Loucy (cell line): ENCODE measurements around the gene RBM39.

Source experiments
- H2AFZ ChIP-seq: fragments of 200-600 bp; sonication (generic); 2 replicates; pipeline ENCODE4 v1.6.0; 2016; ENCODE audit warnings: antibody characterized with exemption, mild to moderate bottlenecking, low read length, moderate library complexity
- H3F3A ChIP-seq: fragments of 200-600 bp; 2 replicates; pipeline ENCODE4 v1.6.0; 2016; ENCODE audit warnings: antibody characterized with exemption, low read depth, mild to moderate bottlenecking
- H3K27me3 ChIP-seq: fragments of 200-600 bp; sonication (generic); 2 replicates; pipeline ENCODE4 v1.6.1; 2014; ENCODE audit warnings: low read length, mild to moderate bottlenecking; ENCODE audit not compliant: insufficient read depth, poor library complexity, severe bottlenecking
- H3K36me3 ChIP-seq: fragments of 200-600 bp; sonication (generic); 2 replicates; pipeline ENCODE4 v1.6.1; 2016; ENCODE audit warnings: low read length; ENCODE audit not compliant: insufficient read depth
- H3K4me1 ChIP-seq: fragments of 200-600 bp; sonication (generic); 2 replicates; pipeline ENCODE4 v1.5.1; 2014; ENCODE audit warnings: low read length, mild to moderate bottlenecking; ENCODE audit not compliant: insufficient read depth, poor library complexity, severe bottlenecking
- H3K4me2 ChIP-seq: fragments of 200-600 bp; sonication (generic); 2 replicates; pipeline ENCODE4 v1.6.0; 2014; ENCODE audit warnings: antibody characterized with exemption, low read length, low read depth, mild to moderate bottlenecking; ENCODE audit not compliant: poor library complexity, severe bottlenecking
- H3K4me3 ChIP-seq: fragments of 200-600 bp; sonication (generic); 2 replicates; pipeline ENCODE4 v1.5.1; 2014; ENCODE audit warnings: low read length, mild to moderate bottlenecking, mixed read lengths; ENCODE audit not compliant: poor library complexity, severe bottlenecking
- H3K79me2 ChIP-seq: fragments of 200-600 bp; sonication (generic); 2 replicates; pipeline ENCODE4 v1.6.1; 2014; ENCODE audit warnings: low read length; ENCODE audit not compliant: insufficient read depth
- H3K9ac ChIP-seq: fragments of 200-600 bp; sonication (generic); 2 replicates; pipeline ENCODE4 v1.6.0; 2014; ENCODE audit warnings: mild to moderate bottlenecking, low read depth, low read length, moderate library complexity; ENCODE audit not compliant: poor library complexity, severe bottlenecking
- H3K9me2 ChIP-seq: fragments of 200-600 bp; sonication (generic); replicated peaks from 2 replicates; pipeline ENCODE4 v1.6.1; 2016; ENCODE audit warnings: low read depth, low read length, mixed read lengths
- H3K9me3 ChIP-seq: fragments of 200-600 bp; sonication (generic); 2 replicates; pipeline ENCODE4 v1.6.1; 2014; ENCODE audit warnings: mild to moderate bottlenecking, antibody characterized with exemption, low read length, low read depth; ENCODE audit not compliant: insufficient read depth
- H4K20me1 ChIP-seq: fragments of 200-600 bp; sonication (generic); 2 replicates; pipeline ENCODE4 v1.6.0; 2014; ENCODE audit warnings: antibody characterized with exemption, low read length, mild to moderate bottlenecking; ENCODE audit not compliant: insufficient read depth, poor library complexity, severe bottlenecking
- CTCF ChIP-seq: fragments of 200-600 bp; sonication (generic); conservative IDR thresholded peaks from 2 replicates; pipeline ENCODE4 v1.5.1; 2014; ENCODE audit warnings: mild to moderate bottlenecking, antibody characterized with exemption, low read length
- EZH2phosphoT487 ChIP-seq: fragments of 200-600 bp; IDR thresholded peaks from 2 replicates; pipeline ENCODE4 v1.6.1; 2018; ENCODE audit warnings: antibody characterized with exemption, mild to moderate bottlenecking, moderate library complexity, borderline replicate concordance

RBM39 gene

GRCh38 chr20:35743693-35744491 is 1.8 kb upstream of the RBM39 start:
- H3K36me3 ChIP-seq = peaks cover 19% of the 10 kb centered on the region
- H3F3A ChIP-seq = no peaks in the 10 kb centered on the region
- peak overlapping the region; percentile 84 for H3K4me3 ChIP-seq
- H3K27me3 ChIP-seq = peaks cover 9% of the 10 kb centered on the region
- peaks cover 27% of the 10 kb centered on the region for H3K4me1 ChIP-seq
- peak overlapping the region; percentile 81 for H3K4me2 ChIP-seq
- H2AFZ ChIP-seq = no peak overlapping the region
- H3K9me3 ChIP-seq = no peaks in the 10 kb centered on the region
- peaks cover 25% of the 10 kb centered on the region for H4K20me1 ChIP-seq
- no peaks in the 10 kb centered on the region for H3K9me2 ChIP-seq
- TF ChIP-seq EZH2phosphoT487 = no peak
- H3K9ac ChIP-seq = peak overlapping the region; percentile 99
- peaks cover 50% of the 10 kb centered on the region for H3K79me2 ChIP-seq

- H3F3A ChIP-seq = no peaks in the 10 kb centered on the region
- peak overlapping the region; percentile 81 for H3K4me2 ChIP-seq
- no peaks in the 10 kb centered on the region for H3K9me3 ChIP-seq
- peaks cover 29% of the 10 kb centered on the region for H3K36me3 ChIP-seq
- H3K4me3 ChIP-seq = peak overlapping the region; percentile 84
- TF ChIP-seq EZH2phosphoT487 = no peak
- no peak; the same call in 1 of the 2 replicates for TF ChIP-seq CTCF
- H4K20me1 ChIP-seq = peaks cover 35% of the 10 kb centered on the region
- no peaks in the 10 kb centered on the region for H3K9me2 ChIP-seq
- H2AFZ ChIP-seq = peak overlapping the region; percentile 41
- H3K9ac ChIP-seq = peak overlapping the region; percentile 99
- peaks cover 37% of the 10 kb centered on the region for H3K4me1 ChIP-seq
- H3K79me2 ChIP-seq = peaks cover 60% of the 10 kb centered on the region
- H3K27me3 ChIP-seq = peaks cover 9% of the 10 kb centered on the region
Measured at GRCh38 chr20:35742741-35743523, 872 bp upstream of the RBM39 start.

GRCh38 chr20:35739294-35740163 is 2.5 kb downstream of the RBM39 start:
- H3K36me3 ChIP-seq = peaks cover 63% of the 10 kb centered on the region
- no peaks in the 10 kb centered on the region for H3F3A ChIP-seq
- peaks cover 59% of the 10 kb centered on the region for H3K4me1 ChIP-seq
- peak overlapping the region; percentile 99 for H3K4me2 ChIP-seq
- H3K9me2 ChIP-seq = no peaks in the 10 kb centered on the region
- peak overlapping the region; percentile 96 for H3K4me3 ChIP-seq
- H2AFZ ChIP-seq = no peak overlapping the region
- H3K9me3 ChIP-seq = no peaks in the 10 kb centered on the region
- peaks cover 60% of the 10 kb centered on the region for H4K20me1 ChIP-seq
- peaks cover 9% of the 10 kb centered on the region for H3K27me3 ChIP-seq
- TF ChIP-seq EZH2phosphoT487 = no peak
- TF ChIP-seq CTCF = peak; percentile 53
- peaks cover 94% of the 10 kb centered on the region for H3K79me2 ChIP-seq
- peak overlapping the region; percentile 100 for H3K9ac ChIP-seq
